HG03064 (cell line): Measurements from ENCODE around the gene CDH4.

Source experiments
- ATAC-seq: cut with Tn5 transposase; IDR thresholded peaks from one replicate; pipeline ENCODE4 v1.9.1; 2021; ENCODE audit warnings: low read depth; ENCODE audit not compliant: unreplicated experiment

Gene CDH4

DNA sequence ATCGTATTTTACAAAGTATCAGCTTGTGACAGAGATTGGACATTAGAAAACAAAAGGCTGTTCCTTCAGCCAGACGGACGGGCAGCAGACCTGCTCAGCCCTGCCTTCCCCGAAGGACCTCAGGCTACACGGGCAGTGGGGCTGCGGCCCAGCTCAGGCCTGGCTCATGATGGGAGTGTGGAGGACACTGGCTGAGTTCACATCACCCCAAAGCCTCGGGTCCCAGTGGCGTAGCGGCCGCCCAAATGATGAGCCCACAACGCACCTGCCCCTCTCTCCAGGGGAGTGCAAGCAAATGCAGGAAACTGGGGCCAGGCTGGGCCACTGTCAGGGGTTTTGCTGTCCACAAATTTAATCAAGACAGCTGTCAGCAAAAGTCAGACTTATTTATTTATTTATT, 456.8 kb downstream of the CDH4 start:
- no peak for ATAC-seq

DNA sequence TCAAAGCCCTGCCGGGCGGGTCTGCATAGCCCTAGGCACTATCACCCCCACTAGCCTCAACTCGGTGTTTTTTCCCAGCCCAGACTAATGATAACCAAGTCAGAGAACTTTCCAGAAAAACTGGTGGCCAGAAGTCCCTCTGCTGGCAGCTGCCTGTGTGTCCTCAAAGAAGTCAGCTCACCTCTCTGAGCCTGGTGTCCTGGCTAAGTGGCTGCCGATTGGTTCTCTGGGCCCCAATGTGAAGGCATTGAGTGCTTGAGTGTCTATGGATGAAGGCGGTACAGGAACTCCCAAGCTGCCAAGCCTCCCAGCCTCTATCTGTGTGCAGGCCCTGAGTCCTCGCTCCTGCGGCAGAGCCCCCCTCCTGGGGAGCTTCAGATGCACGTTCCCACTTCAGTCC, 458.0 kb downstream of the CDH4 start:
- ATAC-seq, result no peak

DNA sequence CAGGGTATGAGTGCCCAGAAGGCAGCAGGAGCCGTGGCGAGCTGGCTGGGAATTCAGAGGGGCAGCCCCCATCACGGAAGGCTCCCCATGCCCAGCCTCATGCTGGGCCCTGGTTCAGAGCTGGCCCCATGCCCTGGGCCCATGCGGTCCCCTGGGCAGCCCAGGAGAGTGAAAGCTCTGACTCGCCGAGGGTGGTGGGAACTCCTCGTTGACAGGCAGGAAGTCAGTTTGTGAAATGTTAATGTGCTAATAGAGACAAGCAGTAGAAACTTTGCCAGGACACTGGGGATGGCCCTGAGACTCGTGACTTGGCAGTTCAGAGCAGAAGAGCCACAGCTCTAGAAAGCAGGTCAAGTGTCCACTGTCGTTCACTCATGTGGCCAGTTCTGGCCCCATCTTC, 460.6 kb downstream of the CDH4 start:
- no peak for ATAC-seq

DNA sequence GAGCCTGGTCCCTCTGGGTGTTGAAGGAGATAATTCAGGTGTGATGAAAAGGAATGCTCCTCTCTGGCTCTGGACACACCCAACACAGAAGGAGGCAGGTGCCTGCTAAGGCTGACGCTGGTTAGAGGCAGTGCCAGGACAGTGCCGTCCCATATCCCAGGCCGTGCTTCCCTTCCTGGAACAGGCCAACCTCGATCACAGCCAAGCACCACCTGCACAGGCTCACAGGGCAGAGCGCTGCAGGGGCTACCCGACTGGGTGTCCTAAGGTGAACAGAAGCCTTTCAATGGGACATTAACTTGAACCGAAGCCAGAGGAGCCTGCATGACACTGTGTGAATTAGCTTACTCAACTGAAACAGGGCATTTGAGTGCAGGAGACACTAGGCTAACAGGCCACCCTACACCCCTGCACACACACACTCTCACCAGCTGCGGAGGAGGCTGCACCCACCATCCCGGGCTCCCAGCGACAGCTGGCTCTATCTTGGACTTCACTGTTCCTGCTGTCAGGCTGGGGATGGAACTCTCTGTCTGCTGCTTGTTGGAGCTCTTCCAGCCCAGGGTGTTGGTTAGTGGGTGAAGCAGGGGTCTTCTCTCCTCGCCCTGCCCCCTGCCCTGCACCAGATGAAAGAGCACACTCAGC, 466.4 kb downstream of the CDH4 start:
- no peak for ATAC-seq

DNA sequence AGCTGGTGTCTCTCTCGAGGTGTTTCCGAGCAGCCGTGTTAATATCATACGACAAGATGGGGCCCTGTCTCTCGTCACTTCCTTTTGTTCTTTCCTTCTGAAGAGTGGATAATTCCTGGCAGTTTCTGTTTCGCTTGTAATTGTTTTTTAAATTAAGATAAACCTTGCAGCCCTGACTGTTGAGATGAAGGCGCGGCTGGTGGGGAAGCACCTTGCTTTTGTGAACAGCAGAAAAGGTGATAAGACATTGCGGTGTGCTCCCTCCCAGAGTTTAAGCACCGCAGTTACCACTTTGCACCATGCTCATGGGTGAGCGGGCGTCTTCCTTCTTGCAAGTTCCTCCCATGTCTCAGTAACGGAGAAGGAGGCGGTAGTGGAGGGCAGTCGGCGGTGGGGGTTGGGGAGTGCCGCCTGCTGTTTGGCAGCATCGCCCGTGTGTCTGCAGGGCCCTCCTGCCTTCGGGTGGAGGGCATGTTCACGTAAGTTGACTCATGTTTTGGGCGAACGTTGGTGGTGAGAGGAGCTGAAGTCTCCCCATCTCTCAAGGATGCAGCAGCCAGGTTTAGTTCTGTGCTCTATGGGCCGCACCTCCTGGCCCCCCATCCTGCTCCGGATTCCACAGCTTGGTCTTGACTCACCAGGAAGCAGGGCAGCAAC, 467.8 kb downstream of the CDH4 start:
- ATAC-seq, result no peak

DNA sequence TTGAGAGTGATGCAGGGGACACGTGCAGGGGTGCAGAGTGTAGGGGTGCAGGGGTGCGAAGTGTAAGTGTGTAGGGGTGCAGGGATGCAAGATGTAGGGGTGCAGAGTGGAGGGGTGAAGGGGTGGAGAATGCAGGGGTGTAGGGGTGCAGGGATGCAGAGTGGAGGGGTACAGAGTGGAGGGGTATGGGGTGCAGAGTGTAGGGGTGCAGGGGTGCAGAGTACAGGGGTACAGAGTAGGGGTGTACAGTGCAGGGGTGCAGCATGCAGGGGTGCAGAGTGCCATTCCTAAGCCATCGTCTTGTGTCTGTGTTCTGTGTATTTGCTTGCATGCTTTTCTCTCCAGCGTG, 468.3 kb downstream of the CDH4 start:
- no peak for ATAC-seq

DNA sequence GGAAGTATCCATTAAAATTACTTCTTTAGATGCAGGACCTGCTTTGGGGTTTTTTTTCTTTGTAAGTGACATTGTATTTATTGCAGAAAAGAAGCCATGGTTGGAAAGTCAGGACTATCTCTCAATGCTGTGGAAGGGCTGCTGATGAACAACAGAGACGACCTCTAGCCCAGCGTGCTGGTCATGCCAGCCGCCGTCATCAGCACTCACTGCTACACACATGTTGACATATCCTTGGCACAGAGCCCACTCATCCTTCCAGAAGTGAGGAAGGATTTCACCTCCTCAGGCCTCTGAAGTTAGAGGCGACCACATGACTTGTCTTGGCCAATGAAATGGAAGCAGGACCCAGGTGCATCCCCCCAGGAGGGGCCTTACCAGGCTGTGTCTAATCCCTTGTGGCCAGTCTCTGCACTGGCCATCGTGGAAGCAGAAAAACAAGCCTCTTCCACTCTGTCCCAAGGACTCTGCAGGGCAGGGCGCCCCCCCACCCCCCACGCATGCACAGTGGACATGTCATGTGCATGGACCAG, 470.2 kb downstream of the CDH4 start:
- no peak for ATAC-seq

DNA sequence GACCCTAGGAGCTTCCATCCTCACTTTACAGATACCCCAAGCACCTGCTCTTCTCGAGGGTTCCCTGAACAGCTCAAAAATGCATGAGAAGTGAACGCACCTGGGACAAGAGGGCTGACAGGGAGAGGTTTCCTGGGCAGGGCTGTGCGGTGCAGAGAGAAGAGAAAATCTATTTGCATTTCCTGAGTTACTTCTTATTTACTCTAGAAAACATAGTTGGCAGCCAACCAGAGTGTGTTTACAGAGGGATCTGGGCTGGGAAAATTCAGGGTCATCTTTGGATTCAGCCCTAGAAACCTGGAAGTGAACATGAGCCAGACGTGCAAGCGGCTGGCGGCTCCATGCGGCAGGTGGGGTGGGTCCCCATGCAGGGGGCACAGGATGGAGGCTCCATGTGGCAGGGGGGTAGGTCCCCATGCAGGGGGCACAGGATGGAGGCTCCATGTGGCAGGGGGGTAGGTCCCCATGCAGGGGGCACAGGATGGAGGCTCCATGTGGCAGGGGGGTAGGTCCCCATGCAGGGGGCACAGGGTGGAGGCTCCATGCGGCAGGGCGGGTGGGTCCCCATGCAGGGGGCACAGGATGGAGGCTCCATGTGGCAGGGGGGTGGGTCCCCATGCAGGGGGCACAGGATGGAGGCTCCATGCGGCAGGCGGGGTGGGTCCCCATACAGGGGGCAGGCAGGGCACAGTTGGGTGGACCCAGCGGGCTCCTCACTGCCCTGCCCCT, 471.6 kb downstream of the CDH4 start:
- ATAC-seq, result no peak

DNA sequence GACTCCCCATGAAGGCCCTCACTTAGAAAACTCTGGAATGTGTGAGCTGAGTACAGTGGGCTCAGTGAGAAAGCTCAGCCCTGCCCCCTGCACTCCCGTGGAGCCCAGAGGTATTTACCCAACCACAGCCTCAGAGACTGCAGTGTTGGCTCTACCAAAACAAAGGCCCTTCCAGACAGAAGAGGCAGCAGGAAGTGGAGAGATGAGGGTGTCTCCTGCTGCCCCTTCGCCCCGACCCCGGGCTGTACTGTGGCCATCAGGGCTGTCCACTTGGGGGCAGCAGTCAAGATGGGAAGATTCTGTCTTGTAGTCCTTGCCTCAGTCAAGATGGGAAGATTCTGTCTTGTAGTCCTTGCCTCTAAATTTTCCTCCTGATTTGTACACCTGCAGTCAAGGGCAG, 472.3 kb downstream of the CDH4 start:
- no peak for ATAC-seq

DNA sequence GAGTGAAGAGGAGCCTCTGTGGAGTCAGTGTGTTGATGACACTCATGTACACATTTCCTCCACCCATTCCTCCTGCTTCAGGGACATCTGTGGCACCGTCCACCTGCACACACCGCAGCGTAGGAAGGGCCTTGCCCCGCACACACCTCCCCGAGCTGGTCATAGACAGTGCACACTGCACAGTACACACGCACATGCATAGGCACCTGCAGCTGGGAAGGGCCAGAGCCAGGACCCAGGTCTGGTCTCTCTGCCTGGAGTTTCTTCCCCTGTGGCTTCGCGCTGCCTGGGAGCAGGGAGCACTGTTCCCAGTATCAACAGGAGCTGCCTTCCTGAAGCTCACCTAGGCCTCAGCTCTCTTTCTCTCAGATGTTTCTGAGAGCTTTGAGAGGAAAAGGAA, 473.1 kb downstream of the CDH4 start:
- no peak for ATAC-seq

DNA sequence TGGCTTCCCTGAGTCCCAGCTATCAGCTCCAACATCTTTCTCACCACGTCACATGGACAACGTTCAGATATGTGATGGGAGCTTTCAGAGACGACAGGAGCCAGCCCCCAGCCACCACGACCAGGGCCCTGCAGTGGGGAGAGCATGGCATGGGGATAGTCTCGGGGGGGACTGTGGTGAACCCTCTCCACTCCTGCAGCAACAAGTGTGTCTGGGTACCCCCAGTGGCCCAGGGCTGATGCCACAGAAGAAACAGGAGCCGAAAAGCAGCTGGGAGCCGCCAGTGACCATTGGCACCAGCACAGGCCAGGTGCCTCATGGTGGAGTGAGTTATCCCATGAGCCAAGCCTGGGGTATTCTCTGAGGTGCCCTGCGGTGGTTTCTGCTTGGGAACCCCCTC, 473.9 kb downstream of the CDH4 start:
- ATAC-seq, result no peak

DNA sequence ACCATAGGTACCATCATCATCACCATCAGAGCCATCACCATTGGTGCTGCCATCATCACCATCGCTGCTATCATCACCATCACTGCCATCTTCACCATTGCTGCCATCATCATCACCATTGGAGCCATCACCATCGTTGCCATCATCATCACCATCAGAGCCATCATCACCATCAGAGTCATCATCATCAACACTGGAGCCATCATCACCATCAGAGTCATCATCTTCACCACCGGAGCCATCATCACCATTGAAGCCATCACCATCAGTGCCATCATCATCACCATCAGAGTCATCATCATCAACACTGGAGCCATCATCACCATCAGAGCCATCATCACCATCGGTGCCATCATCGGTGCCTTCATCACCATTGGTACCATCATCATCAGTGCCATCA, 474.9 kb downstream of the CDH4 start:
- ATAC-seq, result no peak

DNA sequence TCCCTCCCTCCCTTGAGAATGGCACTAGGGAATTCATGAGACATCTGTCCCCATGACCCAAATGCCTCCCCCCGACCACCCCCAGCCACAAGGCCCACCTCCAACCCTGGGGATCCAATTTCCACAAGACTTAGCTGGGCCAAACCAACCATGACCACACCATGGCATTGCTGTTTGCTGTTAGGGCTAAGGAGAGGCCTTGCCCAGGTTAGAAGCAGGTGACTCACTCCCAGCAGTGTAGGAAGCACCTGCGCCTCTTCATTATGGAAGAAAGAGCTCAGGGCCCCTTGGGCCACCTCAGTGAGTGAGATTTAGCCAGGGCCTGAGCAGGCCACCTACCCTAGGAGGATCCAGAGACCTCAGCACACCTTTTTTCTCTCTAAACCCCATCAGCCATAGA, 475.7 kb downstream of the CDH4 start:
- no peak for ATAC-seq

DNA sequence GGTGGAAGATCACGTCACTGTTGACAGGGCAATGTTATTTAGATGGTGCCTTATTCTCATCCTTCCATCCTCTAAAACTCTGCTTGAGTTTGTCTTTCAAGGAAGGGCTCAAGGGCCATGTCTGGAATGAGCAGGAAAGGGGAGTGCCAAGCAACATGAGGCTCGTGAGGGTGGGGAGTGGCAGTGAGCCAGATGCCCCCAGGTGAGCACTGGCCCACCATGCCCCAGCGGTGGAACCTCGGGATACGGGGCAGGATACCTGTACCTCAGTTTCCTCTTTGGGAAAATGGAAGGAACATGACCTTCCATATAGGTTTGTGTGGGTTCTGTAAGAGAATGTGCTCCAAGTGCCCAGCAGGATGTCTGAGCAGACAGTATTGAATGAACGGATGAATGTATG, 476.3 kb downstream of the CDH4 start:
- no peak for ATAC-seq

DNA sequence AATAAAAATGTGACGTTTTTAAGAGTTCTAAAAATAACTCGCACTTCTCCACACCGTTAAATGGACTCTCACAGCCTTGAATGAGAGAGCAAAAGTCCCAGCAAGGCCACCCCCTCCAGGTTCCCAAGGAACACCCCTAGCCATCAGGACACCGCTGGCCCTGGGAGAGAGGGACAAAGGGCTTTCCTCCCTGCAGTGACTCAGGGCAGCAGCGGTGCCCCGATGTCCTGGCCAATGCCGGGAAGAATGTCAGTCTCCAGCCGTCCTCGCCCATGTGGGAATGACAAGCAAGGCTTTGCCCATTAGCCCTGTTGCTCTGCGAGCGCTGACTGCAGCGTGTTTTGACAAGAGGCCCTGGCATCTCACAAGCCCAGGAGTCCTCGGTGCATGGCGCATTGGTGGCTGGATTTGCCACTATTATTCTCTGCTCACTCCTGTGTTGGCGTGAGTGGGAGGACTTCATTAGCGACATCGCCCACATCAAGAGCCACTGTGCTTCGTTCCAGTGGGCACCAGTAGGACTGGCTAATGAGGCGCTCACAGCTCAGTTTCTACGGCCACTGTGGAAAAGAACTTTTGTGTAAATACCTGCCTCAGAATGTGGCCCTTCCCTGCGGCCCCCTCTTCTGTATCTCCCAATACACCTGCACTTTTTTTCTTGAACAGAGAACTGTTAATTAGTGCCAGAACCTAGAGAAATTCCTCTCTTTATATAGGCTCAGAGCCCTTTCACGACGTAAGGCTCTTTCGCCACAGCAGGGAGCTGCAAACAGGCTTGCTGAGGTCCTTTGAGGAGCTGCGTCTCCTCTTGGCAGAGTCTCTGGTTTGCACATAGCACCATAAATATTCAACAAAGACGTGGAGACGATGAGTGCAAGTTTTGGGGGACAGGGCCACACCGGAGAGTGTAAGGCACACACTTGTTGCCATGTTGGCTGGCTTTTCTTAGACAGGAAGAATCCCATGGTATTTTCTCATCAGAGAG, 477.0 kb downstream of the CDH4 start:
- no peak for ATAC-seq

DNA sequence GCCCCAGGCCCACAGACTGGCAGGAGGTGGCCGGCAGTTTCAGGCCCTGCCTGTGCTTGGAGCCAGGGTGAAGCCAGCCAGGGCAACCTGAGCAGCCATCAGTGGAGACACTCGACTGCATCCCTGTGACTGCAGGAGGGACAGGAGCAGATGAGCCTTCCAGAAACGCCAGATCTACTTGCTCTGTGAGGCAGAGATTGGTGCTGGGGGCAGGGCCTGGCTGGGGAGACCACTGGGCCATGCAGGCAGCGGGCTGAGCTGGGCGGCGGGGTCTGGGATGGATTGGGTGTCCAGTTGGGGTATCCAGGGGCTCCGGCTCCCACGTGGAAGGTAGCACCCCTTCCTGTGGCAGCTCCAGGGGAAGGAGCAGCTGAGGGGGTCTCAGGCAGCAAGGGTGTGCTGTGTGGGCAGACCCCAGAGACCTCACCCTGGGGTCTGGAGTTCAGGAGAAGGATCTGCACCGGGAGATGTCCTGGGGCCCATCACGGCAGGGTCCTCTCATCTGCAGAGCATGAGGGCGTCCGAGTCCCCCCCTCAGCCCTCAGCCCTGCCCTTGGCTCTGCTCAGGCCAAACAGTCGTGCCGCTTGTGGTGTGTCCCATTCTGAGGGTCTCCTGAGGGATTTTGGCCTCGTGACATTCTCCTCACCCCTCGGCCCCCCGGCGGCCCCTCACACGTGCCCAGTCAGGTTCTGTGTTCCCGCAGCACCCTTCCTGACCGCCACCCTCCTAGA, 478.7 kb downstream of the CDH4 start:
- no peak for ATAC-seq

DNA sequence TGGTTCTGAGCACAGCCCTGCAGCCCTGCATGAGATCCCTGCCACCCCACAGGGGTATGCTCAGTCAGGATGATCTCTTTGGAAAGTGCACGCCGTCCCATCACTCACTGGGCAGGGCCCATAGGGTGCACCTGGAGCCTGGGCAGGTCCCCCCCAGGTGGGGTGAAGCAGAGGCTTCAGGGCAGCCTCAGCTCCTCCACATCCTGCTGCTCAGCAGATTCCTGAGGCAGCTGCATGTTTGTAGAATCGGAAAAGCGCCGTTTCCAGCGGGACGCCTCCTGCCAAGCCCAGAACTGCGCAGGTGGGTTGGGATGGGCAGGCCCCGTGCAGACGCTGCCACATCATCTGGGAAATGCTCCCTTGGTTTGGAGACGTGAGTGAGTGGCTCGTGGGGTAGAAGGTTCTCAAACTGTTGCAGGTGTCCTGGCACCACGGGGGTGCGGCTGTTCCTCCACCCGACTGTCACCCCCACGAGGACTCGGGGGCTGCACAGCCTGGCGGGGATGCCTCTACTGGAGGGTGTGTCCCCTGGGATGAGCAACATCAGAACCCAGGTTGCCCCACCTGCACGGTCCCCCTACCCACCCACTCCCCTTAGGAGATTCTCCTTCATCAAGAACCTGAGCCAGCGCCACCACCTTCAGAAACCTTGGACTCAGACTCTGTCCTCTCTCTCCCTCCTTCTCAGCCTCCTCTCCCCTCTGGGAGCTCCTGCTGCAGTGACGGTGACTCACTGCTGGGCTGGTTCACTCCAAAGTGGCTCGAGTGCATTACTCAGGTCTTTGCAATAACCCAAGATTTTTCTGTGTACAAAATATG, 479.5 kb downstream of the CDH4 start:
- ATAC-seq, result no peak

DNA sequence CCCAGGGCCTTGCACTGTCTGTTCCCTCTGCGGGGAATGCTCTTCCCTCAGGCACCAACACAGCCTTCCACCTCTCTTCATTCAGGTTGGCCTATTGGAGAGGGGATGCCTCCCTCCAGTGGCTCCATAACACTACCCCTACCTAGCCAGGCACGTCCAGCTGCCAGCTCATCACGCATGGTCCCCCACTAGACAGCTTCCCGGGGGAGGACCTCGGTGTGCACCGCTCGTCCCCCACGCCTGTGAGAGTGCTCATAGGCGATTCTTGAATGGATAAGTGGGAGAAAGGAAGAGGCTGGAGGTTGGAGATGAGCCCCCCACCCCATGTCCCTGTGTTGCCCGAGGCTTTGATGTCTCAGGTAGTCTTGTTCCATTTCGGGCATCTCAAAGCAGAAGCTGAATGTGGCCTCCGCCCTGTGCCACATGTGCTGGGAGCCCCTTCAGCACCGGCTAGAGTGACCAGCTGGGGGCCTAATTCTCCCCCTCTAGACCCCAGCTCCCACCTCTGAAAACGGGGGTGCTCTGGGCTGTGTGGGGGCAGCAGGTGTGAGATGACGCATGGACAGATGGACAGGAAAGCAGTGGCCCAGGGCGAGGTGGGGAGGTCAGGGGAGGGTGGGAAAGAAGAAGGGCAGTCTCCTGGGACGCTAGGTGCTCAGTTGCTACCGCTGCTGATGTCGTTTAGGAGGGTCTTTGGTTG, 480.6 kb downstream of the CDH4 start:
- no peak for ATAC-seq

DNA sequence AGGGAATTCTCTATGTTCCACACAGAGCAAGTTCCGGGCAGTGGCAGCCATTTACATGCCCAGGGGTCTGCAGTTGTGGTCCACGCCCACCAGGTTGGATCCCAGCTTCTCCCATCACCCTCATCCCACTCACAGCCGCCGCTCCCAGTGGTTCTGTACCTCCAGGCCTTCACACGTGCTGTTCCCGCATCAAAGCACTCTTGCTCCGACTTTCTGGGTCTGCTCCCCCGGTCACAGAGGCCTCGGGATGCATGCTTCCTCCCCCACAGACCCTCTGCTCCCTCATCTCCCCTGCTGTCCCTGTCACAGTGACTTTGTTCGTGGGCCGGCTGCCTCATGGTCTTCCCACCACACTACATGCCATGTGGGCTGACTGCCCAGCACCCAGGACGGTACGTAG, 481.2 kb downstream of the CDH4 start:
- ATAC-seq, result no peak
